Muscle layer of duodenum (tissue), 2 donors: Measurements from ENCODE around the gene SHH.

Experiments used
- H3K27ac ChIP-seq: one replicate; pipeline ENCODE4 v1.7.0; 2013; ENCODE audit warnings: mild to moderate bottlenecking, low read length
- H3K27me3 ChIP-seq: one replicate; pipeline ENCODE4 v1.7.0; 2013; ENCODE audit warnings: low read depth, mild to moderate bottlenecking, control low read depth, low read length
- H3K36me3 ChIP-seq, 2 donors: one replicate each; pipeline ENCODE4 v1.7.0; 2013; ENCODE audit warnings: low read length in 2 of 2, control low read depth in 1 of 2, mild to moderate bottlenecking in 1 of 2; ENCODE audit not compliant: insufficient read depth in 2 of 2, control insufficient read depth in 1 of 2
- H3K4me1 ChIP-seq, 2 donors: one replicate each; pipeline ENCODE4 v1.7.0; 2013; ENCODE audit warnings: low read length in 2 of 2, mild to moderate bottlenecking in 2 of 2, control low read depth in 1 of 2, moderate library complexity in 1 of 2; ENCODE audit not compliant: insufficient read depth in 2 of 2, control insufficient read depth in 1 of 2
- H3K4me3 ChIP-seq, 2 donors: one replicate each; pipeline ENCODE4 v1.7.0; 2013; ENCODE audit warnings: low read length in 2 of 2, low read depth in 1 of 2, mild to moderate bottlenecking in 1 of 2
- H3K9me3 ChIP-seq, 2 donors: one replicate each; pipeline ENCODE4 v1.7.0; 2013; ENCODE audit warnings: low read length in 2 of 2, control low read depth in 1 of 2, mild to moderate bottlenecking in 1 of 2; ENCODE audit not compliant: control insufficient read depth in 1 of 2
- donor health status: healthy.

Gene SHH

GRCh38 chr7:155794196-155794595 lies 18.1 kb downstream of the SHH start:
- Histone ChIP-seq H3K27ac (no peak overlapping the region), H3K27me3 (peaks cover 19% of the 10 kb centered on the region), H3K4me1 (peaks cover 0 to 5% of the 10 kb centered on the region in 2 donors), H3K36me3 (no peaks in the 10 kb centered on the region), H3K4me3 (no peak overlapping the region), H3K9me3 (no peaks in the 10 kb centered on the region)

- no peaks in the 10 kb centered on the region for H3K36me3 ChIP-seq
- H3K4me1 ChIP-seq = peaks cover 0 to 5% of the 10 kb centered on the region in 2 donors
- peaks cover 15% of the 10 kb centered on the region for H3K27me3 ChIP-seq
- no peaks in the 10 kb centered on the region for H3K9me3 ChIP-seq
- H3K4me3 ChIP-seq = no peak overlapping the region
- no peak overlapping the region for H3K27ac ChIP-seq
Observed at GRCh38 chr7:155793720-155794119, 18.5 kb downstream of the SHH start.

GRCh38 chr7:155792999-155793560 lies 19.2 kb downstream of the SHH start:
- Histone ChIP-seq H3K36me3 (no peaks in the 10 kb centered on the region), H3K4me3 (no peak overlapping the region), H3K9me3 (no peaks in the 10 kb centered on the region), H3K27ac (no peak overlapping the region), H3K27me3 (peaks cover 15% of the 10 kb centered on the region), H3K4me1 (peaks cover 0 to 5% of the 10 kb centered on the region in 2 donors)

- no peak overlapping the region for H3K27ac ChIP-seq
- no peaks in the 10 kb centered on the region for H3K9me3 ChIP-seq
- no peaks in the 10 kb centered on the region for H3K36me3 ChIP-seq
- H3K27me3 ChIP-seq = peaks cover 15% of the 10 kb centered on the region
- no peak overlapping the region for H3K4me3 ChIP-seq
- H3K4me1 ChIP-seq = peaks cover 0 to 9% of the 10 kb centered on the region in 2 donors
Observed at GRCh38 chr7:155792315-155792960, 19.8 kb downstream of the SHH start.

GRCh38 chr7:155791836-155792235 lies 20.4 kb downstream of the SHH start:
- no peaks in the 10 kb centered on the region for H3K36me3 ChIP-seq
- H3K27ac ChIP-seq = no peak overlapping the region
- peaks cover 15% of the 10 kb centered on the region for H3K27me3 ChIP-seq
- H3K4me1 ChIP-seq = peaks cover 0 to 15% of the 10 kb centered on the region in 2 donors
- H3K9me3 ChIP-seq = no peaks in the 10 kb centered on the region
- no peak overlapping the region for H3K4me3 ChIP-seq

GRCh38 chr7:155791214-155791737 lies 21.0 kb downstream of the SHH start:
- no peaks in the 10 kb centered on the region for H3K9me3 ChIP-seq

GRCh38 chr7:155790666-155791065 lies 21.6 kb downstream of the SHH start:
- Histone ChIP-seq H3K27ac (no peak overlapping the region), H3K36me3 (no peaks in the 10 kb centered on the region), H3K4me3 (no peak overlapping the region), H3K27me3 (peaks cover 3% of the 10 kb centered on the region), H3K9me3 (no peaks in the 10 kb centered on the region), H3K4me1 (peaks cover 0 to 10% of the 10 kb centered on the region in 2 donors)

More at GRCh38 chr7:155791214-155791737, 21.0 kb downstream of the SHH start:
- H3K36me3 ChIP-seq = no peaks in the 10 kb centered on the region
- H3K27ac ChIP-seq = no peak overlapping the region
- peaks cover 9% of the 10 kb centered on the region for H3K27me3 ChIP-seq
- H3K4me1 ChIP-seq = peaks cover 0 to 10% of the 10 kb centered on the region in 2 donors
- no peak overlapping the region for H3K4me3 ChIP-seq

- peaks cover 0 to 10% of the 10 kb centered on the region in 2 donors for H3K4me1 ChIP-seq
- H3K27me3 ChIP-seq = no peaks in the 10 kb centered on the region
- H3K9me3 ChIP-seq = no peaks in the 10 kb centered on the region
- H3K27ac ChIP-seq = no peak overlapping the region
- H3K36me3 ChIP-seq = peaks cover 0 to 5% of the 10 kb centered on the region in 2 donors
- H3K4me3 ChIP-seq = no peak overlapping the region
Observed at GRCh38 chr7:155789001-155789725, 23.1 kb downstream of the SHH start.

GRCh38 chr7:155788616-155789000 lies 23.7 kb downstream of the SHH start:
- H3K27me3 ChIP-seq = no peaks in the 10 kb centered on the region
- no peak overlapping the region for H3K4me3 ChIP-seq
- H3K27ac ChIP-seq = no peak overlapping the region
- peaks cover 0 to 10% of the 10 kb centered on the region in 2 donors for H3K4me1 ChIP-seq
- H3K36me3 ChIP-seq = peaks cover 0 to 7% of the 10 kb centered on the region in 2 donors
- no peaks in the 10 kb centered on the region for H3K9me3 ChIP-seq

GRCh38 chr7:155787171-155787851 lies 25.0 kb downstream of the SHH start:
- Histone ChIP-seq H3K27ac (no peak overlapping the region), H3K4me3 (peak overlapping the region; percentile 26 to 60), H3K9me3 (no peaks in the 10 kb centered on the region)

GRCh38 chr7:155786491-155786890 lies 25.8 kb downstream of the SHH start:
- peaks cover 0 to 10% of the 10 kb centered on the region in 2 donors for H3K4me1 ChIP-seq
- no peaks in the 10 kb centered on the region for H3K9me3 ChIP-seq
- no peak overlapping the region for H3K27ac ChIP-seq
- H3K4me3 ChIP-seq = no peak overlapping the region
- peaks cover 6 to 23% of the 10 kb centered on the region in 2 donors for H3K36me3 ChIP-seq
- H3K27me3 ChIP-seq = no peaks in the 10 kb centered on the region

More at GRCh38 chr7:155787171-155787851, 25.0 kb downstream of the SHH start:
- H3K4me1 ChIP-seq = peaks cover 0 to 10% of the 10 kb centered on the region in 2 donors
- H3K27me3 ChIP-seq = no peaks in the 10 kb centered on the region
- H3K36me3 ChIP-seq = peaks cover 5 to 15% of the 10 kb centered on the region in 2 donors
